ENCODE data around the gene KLHDC9.
A peak's percentile ranks its signal among the peaks of the same experiment; 100 is the strongest.

KLHDC9 gene

GRCh38 chr1:161082996-161083747 lies 15.0 kb upstream of the KLHDC9 start:
- intact Hi-C loops (cut with micrococcal nuclease): loop anchor here (2.0 kb wide), 1 partner anchor 14 kb away; the partner anchor contains the start of gene ARHGAP30
- Mint-ChIP-seq H3K4me1 (ENCODE audit: low read depth) (peaks cover 76% of the 10 kb centered on the region), H3K36me3 (ENCODE audit: low read depth) (no peaks in the 10 kb centered on the region), H3K9me3 (no peaks in the 10 kb centered on the region), H3K4me3 (no peak overlapping the region), H3K27me3 (peaks cover 3% of the 10 kb centered on the region), H3K27ac (peak overlapping the region; percentile 26)

GRCh38 chr1:161083748-161084596 lies 14.2 kb upstream of the KLHDC9 start:
- Mint-ChIP-seq H3K9me3 (no peaks in the 10 kb centered on the region), H3K4me3 (no peak overlapping the region), H3K27ac (peak overlapping the region; percentile 24), H3K36me3 (ENCODE audit: low read depth) (no peaks in the 10 kb centered on the region), H3K4me1 (ENCODE audit: low read depth) (peaks cover 83% of the 10 kb centered on the region), H3K27me3 (peaks cover 3% of the 10 kb centered on the region)
- intact Hi-C loops (cut with micrococcal nuclease): loop anchor here (2.0 kb wide), 1 partner anchor 15 kb away; the partner anchor contains the start of gene ARHGAP30

GRCh38 chr1:161084597-161084988 lies 13.6 kb upstream of the KLHDC9 start:
- Mint-ChIP-seq H3K4me1 (ENCODE audit: low read depth) (peaks cover 83% of the 10 kb centered on the region), H3K4me3 (no peak overlapping the region), H3K27ac (no peak overlapping the region), H3K27me3 (peaks cover 2% of the 10 kb centered on the region), H3K36me3 (ENCODE audit: low read depth) (no peaks in the 10 kb centered on the region), H3K9me3 (no peaks in the 10 kb centered on the region)
- intact Hi-C loops (cut with micrococcal nuclease): no loop called here

GRCh38 chr1:161085165-161085564 lies 13.0 kb upstream of the KLHDC9 start:
- Mint-ChIP-seq H3K27ac (no peak overlapping the region), H3K36me3 (ENCODE audit: low read depth) (no peaks in the 10 kb centered on the region), H3K4me3 (no peak overlapping the region), H3K27me3 (no peaks in the 10 kb centered on the region), H3K9me3 (no peaks in the 10 kb centered on the region), H3K4me1 (ENCODE audit: low read depth) (peaks cover 80% of the 10 kb centered on the region)
- intact Hi-C loops (cut with micrococcal nuclease): no loop called here

- intact Hi-C loops (cut with micrococcal nuclease): no loop called here
- Mint-ChIP-seq H3K27ac (no peak overlapping the region), H3K36me3 (ENCODE audit: low read depth) (no peaks in the 10 kb centered on the region), H3K4me1 (ENCODE audit: low read depth) (peaks cover 67% of the 10 kb centered on the region), H3K9me3 (no peaks in the 10 kb centered on the region), H3K4me3 (no peak overlapping the region), H3K27me3 (no peaks in the 10 kb centered on the region)
Measured at GRCh38 chr1:161086457-161086856, 11.7 kb upstream of the KLHDC9 start.

- H3K36me3 Mint-ChIP-seq (ENCODE audit: low read depth): no peaks in the 10 kb centered on the region
- no peaks in the 10 kb centered on the region for H3K9me3 Mint-ChIP-seq
- H3K4me1 Mint-ChIP-seq (ENCODE audit: low read depth): peaks cover 56% of the 10 kb centered on the region
- intact Hi-C loops (cut with micrococcal nuclease): no loop called here
- H3K27me3 Mint-ChIP-seq: no peaks in the 10 kb centered on the region
- peak overlapping the region; percentile 16 for H3K27ac Mint-ChIP-seq
- no peak overlapping the region for H3K4me3 Mint-ChIP-seq
Measured at GRCh38 chr1:161088587-161089110, 9.5 kb upstream of the KLHDC9 start.

- intact Hi-C loops (cut with micrococcal nuclease): no loop called here
- H3K4me3 Mint-ChIP-seq: no peak within 1 kb of the TSS
- no peaks in the 10 kb centered on the region for H3K9me3 Mint-ChIP-seq
- peaks cover 49% of the 10 kb centered on the region for H3K4me1 Mint-ChIP-seq (ENCODE audit: low read depth)
- H3K36me3 Mint-ChIP-seq (ENCODE audit: low read depth): no peaks in the 10 kb centered on the region
- no peaks in the 10 kb centered on the region for H3K27me3 Mint-ChIP-seq
- peak within 1 kb of the TSS; percentile 16 for H3K27ac Mint-ChIP-seq
Measured at GRCh38 chr1:161089251-161089924, 8.8 kb upstream of the KLHDC9 start, which contains the start of gene NECTIN4. Gene NECTIN4 (minus strand): TSS chr1:161089558. CDS start chr1:161089296, 262 bp downstream.

GRCh38 chr1:161089938-161090337 lies 8.2 kb upstream of the KLHDC9 start:
- H3K27me3 Mint-ChIP-seq: no peaks in the 10 kb centered on the region
- H3K4me3 Mint-ChIP-seq: no peak overlapping the region
- H3K27ac Mint-ChIP-seq: no peak overlapping the region
- no peaks in the 10 kb centered on the region for H3K36me3 Mint-ChIP-seq (ENCODE audit: low read depth)
- H3K4me1 Mint-ChIP-seq (ENCODE audit: low read depth): peaks cover 46% of the 10 kb centered on the region
- intact Hi-C loops (cut with micrococcal nuclease): no loop called here
- no peaks in the 10 kb centered on the region for H3K9me3 Mint-ChIP-seq

GRCh38 chr1:161090617-161091016 lies 7.5 kb upstream of the KLHDC9 start:
- Mint-ChIP-seq H3K36me3 (ENCODE audit: low read depth) (no peaks in the 10 kb centered on the region), H3K9me3 (no peaks in the 10 kb centered on the region), H3K4me3 (no peak overlapping the region), H3K4me1 (ENCODE audit: low read depth) (peaks cover 46% of the 10 kb centered on the region), H3K27ac (no peak overlapping the region), H3K27me3 (no peaks in the 10 kb centered on the region)
- intact Hi-C loops (cut with micrococcal nuclease): no loop called here

GRCh38 chr1:161091093-161091492 lies 7.1 kb upstream of the KLHDC9 start:
- intact Hi-C loops (cut with micrococcal nuclease): no loop called here
- no peak overlapping the region for H3K27ac Mint-ChIP-seq
- no peaks in the 10 kb centered on the region for H3K36me3 Mint-ChIP-seq (ENCODE audit: low read depth)
- no peaks in the 10 kb centered on the region for H3K9me3 Mint-ChIP-seq
- H3K4me3 Mint-ChIP-seq: no peak overlapping the region
- H3K4me1 Mint-ChIP-seq (ENCODE audit: low read depth): peaks cover 51% of the 10 kb centered on the region
- H3K27me3 Mint-ChIP-seq: no peaks in the 10 kb centered on the region

GRCh38 chr1:161091796-161092507 lies 6.2 kb upstream of the KLHDC9 start:
- intact Hi-C loops (cut with micrococcal nuclease): no loop called here
- H3K4me3 Mint-ChIP-seq: no peak overlapping the region
- no peaks in the 10 kb centered on the region for H3K9me3 Mint-ChIP-seq
- no peaks in the 10 kb centered on the region for H3K27me3 Mint-ChIP-seq
- H3K4me1 Mint-ChIP-seq (ENCODE audit: low read depth): peaks cover 60% of the 10 kb centered on the region
- no peak overlapping the region for H3K27ac Mint-ChIP-seq
- H3K36me3 Mint-ChIP-seq (ENCODE audit: low read depth): no peaks in the 10 kb centered on the region

GRCh38 chr1:161092621-161093028 lies 5.5 kb upstream of the KLHDC9 start:
- Mint-ChIP-seq H3K27me3 (no peaks in the 10 kb centered on the region), H3K4me3 (no peak overlapping the region), H3K36me3 (ENCODE audit: low read depth) (no peaks in the 10 kb centered on the region), H3K4me1 (ENCODE audit: low read depth) (peaks cover 62% of the 10 kb centered on the region), H3K9me3 (no peaks in the 10 kb centered on the region), H3K27ac (no peak overlapping the region)
- intact Hi-C loops (cut with micrococcal nuclease): no loop called here

GRCh38 chr1:161094481-161094880 lies 3.7 kb upstream of the KLHDC9 start:
- no peak overlapping the region for H3K27ac Mint-ChIP-seq
- peaks cover 58% of the 10 kb centered on the region for H3K4me1 Mint-ChIP-seq (ENCODE audit: low read depth)
- H3K9me3 Mint-ChIP-seq: no peaks in the 10 kb centered on the region
- H3K27me3 Mint-ChIP-seq: peaks cover 10% of the 10 kb centered on the region
- peaks cover 8% of the 10 kb centered on the region for H3K36me3 Mint-ChIP-seq (ENCODE audit: low read depth)
- H3K4me3 Mint-ChIP-seq: no peak overlapping the region
- intact Hi-C loops (cut with micrococcal nuclease): no loop called here

All from dendritic cell treated with granulocyte-macrophage colony-stimulating factor and Interleukin-4, amounts not matched to agents 40 ng/mL and 50 ng/mL, for 4 days (primary cell).